K562 (cell line): ENCODE measurements around the gene GABRB1. TPM values are rescaled to one million over a fixed set of nuclear protein-coding genes. Genes with fewer than 3 reads are reported as not detected.

ENCODE experiments used
- ETS2 ChIP-seq: IDR thresholded peaks from 2 replicates; pipeline ENCODE4 v1.6.1; 2016; ENCODE audit warnings: borderline replicate concordance, missing genetic modification characterization, mild to moderate bottlenecking, moderate library complexity, missing compliant biosample characterization; ENCODE audit not compliant: poor library complexity, severe bottlenecking
- SP1 ChIP-seq: sonication (generic); formaldehyde crosslinking; IDR thresholded peaks from 2 replicates; pipeline ENCODE4 v1.8.1; 2022; ENCODE audit warnings: mild to moderate bottlenecking, missing genetic modification reagents
- TCF3 ChIP-seq: sonication (generic); formaldehyde crosslinking; IDR thresholded peaks from 2 replicates; pipeline ENCODE4 v1.4.0; 2020; ENCODE audit warnings: mild to moderate bottlenecking, missing genetic modification reagents
- polyA plus RNA-seq, 8 experiments: library from polyadenylated mRNA; depleted of rRNA in 4 of 8; stranded (reverse) in 5 of 8; unstranded in 3 of 8; fragments of >200 nt; fragmentation: Nextera tagmentation in 2 of 8; fragmentation: Illumina TruSeq in 1 of 8; extraction: Ambion mirVana in 2 of 8; extraction: Trizol in 1 of 8; gene quantifications; 2 replicates each; pipeline versions ENCODE4 v1.2.1 to v1.2.3, GENCODE V29; 2011 to 2014; ENCODE audit warnings: inconsistent platforms in 1 of 8, missing spikeins in 1 of 8
- total RNA-seq, 7 experiments: library from RNA; depleted of rRNA in 6 of 7; stranded (reverse); fragments of >200 nt in 6 of 7; fragmentation: Illumina TruSeq in 2 of 7; extraction: Trizol in 2 of 7; gene quantifications; 2 replicates each; pipeline versions ENCODE4 v1.2.1 to v1.2.3, GENCODE V29; 2011 to 2021; ENCODE audit warnings: low replicate concordance in 1 of 7
- TF ChIP-seq, protein P1 (sequence below): fragments of 200-800 bp; sonication (Bioruptor generic); IDR thresholded peaks from 2 replicates; pipeline ENCODE4 v1.6.1; 2016; ENCODE audit warnings: missing genetic modification characterization, missing compliant biosample characterization
- TF ChIP-seq, protein P2 (sequence below): sonication (generic); formaldehyde crosslinking; IDR thresholded peaks from 2 replicates; pipeline ENCODE4 v1.8.0; 2022; ENCODE audit warnings: missing genetic modification reagents, mild to moderate bottlenecking, borderline replicate concordance

The GABRB1 gene
- total and polyA plus RNA-seq, 9 of the 15 experiments (the other 6 are each of a cell fraction or from before 2014, with no cell fraction given), result not detected

DNA sequence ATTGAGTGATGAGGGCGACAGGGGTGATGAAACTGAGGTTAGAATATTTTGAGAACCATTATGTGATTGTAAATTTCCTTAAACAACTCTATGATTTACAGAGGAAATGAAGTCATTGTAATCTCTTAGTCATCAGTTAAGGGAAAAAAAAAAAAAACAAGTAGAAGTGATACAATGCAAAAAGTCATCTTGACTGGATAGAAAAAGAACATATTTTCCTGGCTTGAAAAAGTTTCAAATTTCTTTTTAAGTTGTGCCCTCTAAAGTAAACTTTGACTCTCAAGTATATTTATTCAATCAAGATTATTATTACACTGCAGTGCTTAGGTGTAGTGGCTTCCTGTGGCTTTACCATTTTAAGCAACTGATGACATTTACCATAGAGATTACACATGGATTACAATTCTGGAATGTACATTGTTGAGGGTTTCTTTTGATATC lies 40.6 kb downstream of the GABRB1 start (continued):
- TF ChIP-seq, protein P1, sequence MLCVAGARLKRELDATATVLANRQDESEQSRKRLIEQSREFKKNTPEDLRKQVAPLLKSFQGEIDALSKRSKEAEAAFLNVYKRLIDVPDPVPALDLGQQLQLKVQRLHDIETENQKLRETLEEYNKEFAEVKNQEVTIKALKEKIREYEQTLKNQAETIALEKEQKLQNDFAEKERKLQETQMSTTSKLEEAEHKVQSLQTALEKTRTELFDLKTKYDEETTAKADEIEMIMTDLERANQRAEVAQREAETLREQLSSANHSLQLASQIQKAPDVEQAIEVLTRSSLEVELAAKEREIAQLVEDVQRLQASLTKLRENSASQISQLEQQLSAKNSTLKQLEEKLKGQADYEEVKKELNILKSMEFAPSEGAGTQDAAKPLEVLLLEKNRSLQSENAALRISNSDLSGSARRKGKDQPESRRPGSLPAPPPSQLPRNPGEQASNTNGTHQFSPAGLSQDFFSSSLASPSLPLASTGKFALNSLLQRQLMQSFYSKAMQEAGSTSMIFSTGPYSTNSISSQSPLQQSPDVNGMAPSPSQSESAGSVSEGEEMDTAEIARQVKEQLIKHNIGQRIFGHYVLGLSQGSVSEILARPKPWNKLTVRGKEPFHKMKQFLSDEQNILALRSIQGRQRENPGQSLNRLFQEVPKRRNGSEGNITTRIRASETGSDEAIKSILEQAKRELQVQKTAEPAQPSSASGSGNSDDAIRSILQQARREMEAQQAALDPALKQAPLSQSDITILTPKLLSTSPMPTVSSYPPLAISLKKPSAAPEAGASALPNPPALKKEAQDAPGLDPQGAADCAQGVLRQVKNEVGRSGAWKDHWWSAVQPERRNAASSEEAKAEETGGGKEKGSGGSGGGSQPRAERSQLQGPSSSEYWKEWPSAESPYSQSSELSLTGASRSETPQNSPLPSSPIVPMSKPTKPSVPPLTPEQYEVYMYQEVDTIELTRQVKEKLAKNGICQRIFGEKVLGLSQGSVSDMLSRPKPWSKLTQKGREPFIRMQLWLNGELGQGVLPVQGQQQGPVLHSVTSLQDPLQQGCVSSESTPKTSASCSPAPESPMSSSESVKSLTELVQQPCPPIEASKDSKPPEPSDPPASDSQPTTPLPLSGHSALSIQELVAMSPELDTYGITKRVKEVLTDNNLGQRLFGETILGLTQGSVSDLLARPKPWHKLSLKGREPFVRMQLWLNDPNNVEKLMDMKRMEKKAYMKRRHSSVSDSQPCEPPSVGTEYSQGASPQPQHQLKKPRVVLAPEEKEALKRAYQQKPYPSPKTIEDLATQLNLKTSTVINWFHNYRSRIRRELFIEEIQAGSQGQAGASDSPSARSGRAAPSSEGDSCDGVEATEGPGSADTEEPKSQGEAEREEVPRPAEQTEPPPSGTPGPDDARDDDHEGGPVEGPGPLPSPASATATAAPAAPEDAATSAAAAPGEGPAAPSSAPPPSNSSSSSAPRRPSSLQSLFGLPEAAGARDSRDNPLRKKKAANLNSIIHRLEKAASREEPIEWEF, result no peak
- TF ChIP-seq, protein P2, sequence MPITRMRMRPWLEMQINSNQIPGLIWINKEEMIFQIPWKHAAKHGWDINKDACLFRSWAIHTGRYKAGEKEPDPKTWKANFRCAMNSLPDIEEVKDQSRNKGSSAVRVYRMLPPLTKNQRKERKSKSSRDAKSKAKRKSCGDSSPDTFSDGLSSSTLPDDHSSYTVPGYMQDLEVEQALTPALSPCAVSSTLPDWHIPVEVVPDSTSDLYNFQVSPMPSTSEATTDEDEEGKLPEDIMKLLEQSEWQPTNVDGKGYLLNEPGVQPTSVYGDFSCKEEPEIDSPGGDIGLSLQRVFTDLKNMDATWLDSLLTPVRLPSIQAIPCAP, result no peak
- no peak for TF ChIP-seq TCF3 (CRISPR knock-in tag)
- no peak for TF ChIP-seq SP1 (CRISPR knock-in tag)
- no peak for TF ChIP-seq ETS2 (tag)
